ENCODE measurements around the gene NPIPB2. TPM values are rescaled to one million over a fixed set of nuclear protein-coding genes. Genes with fewer than 3 reads are reported as not detected.
A peak's percentile ranks its signal among the peaks of the same experiment; 100 is the strongest.
"Not testable (repeated sequence)": the region's sequence is repeated elsewhere in the genome, so short reads cannot be mapped to it uniquely, and the experiment has no call there.

NPIPB2 gene
- total RNA-seq, 4 donors from 2014 or later = 8.7 to 92.3 (median 25.2) TPM

DNA sequence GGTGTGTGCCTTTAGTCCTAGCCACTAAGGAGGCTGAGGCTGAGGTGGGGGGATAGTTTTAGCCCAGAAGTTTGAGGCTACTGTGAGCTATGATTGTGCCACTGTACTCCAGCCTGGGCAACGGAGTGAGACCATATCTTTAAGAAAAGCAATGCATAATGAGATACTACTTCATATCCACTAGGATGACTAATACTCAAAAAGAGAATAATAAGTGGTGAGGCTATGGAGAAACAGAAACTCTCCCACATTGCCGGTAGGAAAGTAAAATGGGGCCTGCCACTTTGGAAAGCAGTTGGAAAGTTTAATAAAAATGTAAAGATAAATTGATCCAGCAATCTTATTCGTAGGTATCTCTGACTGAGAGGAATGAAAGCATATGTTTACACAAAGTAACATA, 4.6 kb upstream of the NPIPB2 start:
- H3K27ac ChIP-seq = no peak overlapping the region
- no peaks in the 10 kb centered on the region for H3K9me3 ChIP-seq
- H3K36me3 ChIP-seq = no peaks in the 10 kb centered on the region
- WGBS, 2 donors (ENCODE audit: low coverage in 1 of 2) = 73 to 80% methylated on average over 3 of the region's 3 CpGs
- no peaks in the 10 kb centered on the region for H3K27me3 ChIP-seq
- H3K4me1 ChIP-seq = no peaks in the 10 kb centered on the region
- in situ Hi-C loops (cut with MboI; ENCODE audit: low pct_ligation_motif_present in 1 of 4, low pct_unique_long_range_greater_than_20kb in 1 of 4, low sequenced_read_pairs in 3 of 4) = no loop called here
- no peak overlapping the region for H3K4me3 ChIP-seq
- intact Hi-C loops (cut with DNase I; ENCODE audit: low total_unique reads) = no loop called here
- no peak for TF ChIP-seq POLR2A (IDR thresholded peaks at IDR 0.05)
- TF ChIP-seq EP300 (IDR thresholded peaks at IDR 0.05; ENCODE audit: low read depth) = no peak
- TF ChIP-seq CTCF (IDR thresholded peaks at IDR 0.05) = no peak
- TF ChIP-seq POLR2AphosphoS5 (IDR thresholded peaks at IDR 0.05) = no peak
- no peak for DNase-seq

DNA sequence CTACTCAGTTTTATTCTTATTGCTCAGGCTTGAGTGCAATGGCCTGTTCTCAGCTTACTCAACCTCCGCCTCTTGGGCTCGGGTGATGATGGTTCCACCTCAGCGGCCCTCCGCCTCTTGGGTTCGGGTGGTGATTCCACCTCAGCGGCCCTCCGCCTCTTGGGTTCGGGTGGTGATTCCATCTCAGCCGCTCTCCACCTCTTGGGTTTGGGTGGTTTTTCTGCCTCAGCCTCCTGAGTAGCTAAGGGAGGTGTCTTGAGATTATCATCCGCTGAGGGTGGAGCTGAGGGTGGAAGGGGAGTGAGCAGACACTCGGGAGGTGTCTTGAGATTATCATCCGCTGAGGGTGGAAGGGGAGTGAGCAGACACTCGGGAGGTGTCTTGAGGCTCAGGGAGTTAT, 14.5 kb downstream of the NPIPB2 start:
- H3K4me3 ChIP-seq; H3K4me1 ChIP-seq; in situ Hi-C loops (cut with MboI; ENCODE audit: low pct_ligation_motif_present in 1 of 4, low pct_unique_long_range_greater_than_20kb in 1 of 4, low sequenced_read_pairs in 3 of 4); H3K9me3 ChIP-seq; intact Hi-C loops (cut with DNase I; ENCODE audit: low total_unique reads); H3K27me3 ChIP-seq; DNase-seq; H3K36me3 ChIP-seq; H3K27ac ChIP-seq: not testable (repeated sequence)
- 75 to 83% methylated on average over 6 to 13 of the region's 13 CpGs for WGBS, 2 donors (ENCODE audit: low coverage in 1 of 2)

- H3K27me3 ChIP-seq; H3K27ac ChIP-seq; H3K4me1 ChIP-seq; H3K36me3 ChIP-seq; in situ Hi-C loops (cut with MboI; ENCODE audit: low pct_ligation_motif_present in 1 of 4, low pct_unique_long_range_greater_than_20kb in 1 of 4, low sequenced_read_pairs in 3 of 4); H3K9me3 ChIP-seq; H3K4me3 ChIP-seq; DNase-seq; intact Hi-C loops (cut with DNase I; ENCODE audit: low total_unique reads): not testable (repeated sequence)
- WGBS, 2 donors (ENCODE audit: low coverage in 1 of 2) = 75 to 84% methylated on average over 6 to 10 of the region's 10 CpGs
These were observed 17.8 kb downstream of the NPIPB2 start for GRCh38 chr16:11924046-11924445.

GRCh38 chr16:11916524-11917285, 25.1 kb downstream of the NPIPB2 start:
- peaks cover 8 to 39% (median 30%) of the 10 kb centered on the region in 4 donors for H3K4me1 ChIP-seq
- H3K36me3 ChIP-seq = no peaks in the 10 kb centered on the region
- in situ Hi-C loops (cut with MboI; ENCODE audit: low pct_ligation_motif_present in 1 of 4, low pct_unique_long_range_greater_than_20kb in 1 of 4, low sequenced_read_pairs in 3 of 4) (no loop called here), intact Hi-C loops (cut with DNase I; ENCODE audit: low total_unique reads) (loop anchor here (5.0 kb wide), 1 partner anchor 61 kb away; the partner anchor contains the start of gene SNX29)
- peak overlapping the region; percentile 97 to 99 (median 98) for H3K27ac ChIP-seq
- peak overlapping the region; percentile 8 to 95 (median 66) for H3K4me3 ChIP-seq
- no peaks in the 10 kb centered on the region for H3K9me3 ChIP-seq
- DNase-seq = peak; percentile 62
- 16 to 32% methylated on average over 13 of the region's 13 CpGs for WGBS, 2 donors (ENCODE audit: low coverage in 1 of 2)
- H3K27me3 ChIP-seq = no peaks in the 10 kb centered on the region
- TF ChIP-seq POLR2A (IDR thresholded peaks at IDR 0.05) (no peak), POLR2AphosphoS5 (IDR thresholded peaks at IDR 0.05) (peak in 1 of 3 donors; percentile 6), CTCF (IDR thresholded peaks at IDR 0.05) (peak in 1 of 5 experiments; percentile 7), EP300 (IDR thresholded peaks at IDR 0.05; ENCODE audit: low read depth) (peak; percentile 0)

- no peaks in the 10 kb centered on the region for H3K27me3 ChIP-seq
- in situ Hi-C loops (cut with MboI; ENCODE audit: low pct_ligation_motif_present in 1 of 4, low pct_unique_long_range_greater_than_20kb in 1 of 4, low sequenced_read_pairs in 3 of 4) = no loop called here
- peaks cover 9 to 47% (median 34%) of the 10 kb centered on the region in 4 donors for H3K4me1 ChIP-seq
- no peaks in the 10 kb centered on the region for H3K9me3 ChIP-seq
- DNase-seq = peak; percentile 99
- intact Hi-C loops (cut with DNase I; ENCODE audit: low total_unique reads) = loop anchor here (5.0 kb wide), 1 partner anchor 61 kb away; the partner anchor contains the start of gene SNX29
- 1 to 7% methylated on average over 4 to 50 of the region's 84 CpGs for WGBS, 2 donors (ENCODE audit: low coverage in 1 of 2)
- H3K36me3 ChIP-seq = no peaks in the 10 kb centered on the region
- H3K4me3 ChIP-seq = peak within 1 kb of the TSS; percentile 88 to 98 (median 95)
- TF ChIP-seq POLR2AphosphoS5 (IDR thresholded peaks at IDR 0.05) (peak; percentile 93 to 96 (median 96)), CTCF (IDR thresholded peaks at IDR 0.05) (peak in 4 of 5 experiments; percentile 20 to 82 (median 40)), POLR2A (IDR thresholded peaks at IDR 0.05) (peak; percentile 93), EP300 (IDR thresholded peaks at IDR 0.05; ENCODE audit: low read depth) (no peak)
- peak within 1 kb of the TSS; percentile 97 to 99 (median 98) for H3K27ac ChIP-seq
These were observed 26.0 kb downstream of the NPIPB2 start, which contains the start of gene GSPT1 for GRCh38 chr16:11915644-11916523. TSS of gene GSPT1 (minus strand) at chr16:11915956. CDS start at chr16:11915720, 236 bp downstream.
